Dendritic cell treated with granulocyte-macrophage colony-stimulating factor and Interleukin-4, amounts not matched to agents 40 ng/mL and 50 ng/mL, for 4 days (primary cell): ENCODE data around the gene RTP2.
"Not testable (repeated sequence)": the region's sequence is repeated elsewhere in the genome, so short reads cannot be mapped to it uniquely, and the experiment has no call there.

Experiments
- H3K27ac Mint-ChIP-seq: one replicate; pipeline ENCODE4 v1.8.0; 2022; ENCODE audit warnings: mild to moderate bottlenecking, mixed read lengths
- H3K27me3 Mint-ChIP-seq: one replicate; pipeline ENCODE4 v1.8.0; 2022; ENCODE audit warnings: mild to moderate bottlenecking, mixed read lengths
- H3K36me3 Mint-ChIP-seq: one replicate; pipeline ENCODE4 v1.8.0; 2022; ENCODE audit warnings: low read depth, mixed read lengths
- H3K4me1 Mint-ChIP-seq: one replicate; pipeline ENCODE4 v1.8.0; 2022; ENCODE audit warnings: low read depth, mixed read lengths
- H3K4me3 Mint-ChIP-seq: one replicate; pipeline ENCODE4 v1.8.0; 2022; ENCODE audit warnings: mild to moderate bottlenecking, moderate library complexity, mixed read lengths
- H3K9me3 Mint-ChIP-seq: one replicate; pipeline ENCODE4 v1.8.0; 2022; ENCODE audit warnings: mixed read lengths
- intact Hi-C: fragments of 100-400 bp; cut with micrococcal nuclease; formaldehyde crosslinking; loops from one replicate; pipeline ENCODE4 v1.15.0; 2022

Gene RTP2

GRCh38 chr3:187686621-187687273 lies 15.6 kb downstream of the RTP2 start:
- peaks cover 13% of the 10 kb centered on the region for H3K9me3 Mint-ChIP-seq
- intact Hi-C loops, result no loop called here
- peaks cover 5% of the 10 kb centered on the region for H3K4me1 Mint-ChIP-seq
- no peak overlapping the region for H3K4me3 Mint-ChIP-seq
- no peak overlapping the region for H3K27ac Mint-ChIP-seq
- no peaks in the 10 kb centered on the region for H3K36me3 Mint-ChIP-seq
- H3K27me3 Mint-ChIP-seq, result peaks cover 22% of the 10 kb centered on the region

- Mint-ChIP-seq H3K9me3 (peaks cover 13% of the 10 kb centered on the region), H3K36me3 (no peaks in the 10 kb centered on the region), H3K4me3 (no peak overlapping the region), H3K27ac (no peak overlapping the region), H3K27me3 (peaks cover 22% of the 10 kb centered on the region), H3K4me1 (peaks cover under 1% of the 10 kb centered on the region)
- intact Hi-C loops, result no loop called here
Observed at GRCh38 chr3:187685948-187686347, 16.4 kb downstream of the RTP2 start.

- H3K27me3 Mint-ChIP-seq, result peaks cover 23% of the 10 kb centered on the region
- peaks cover 13% of the 10 kb centered on the region for H3K9me3 Mint-ChIP-seq
- H3K4me1 Mint-ChIP-seq, result no peaks in the 10 kb centered on the region
- H3K27ac Mint-ChIP-seq, result no peak overlapping the region
- no peaks in the 10 kb centered on the region for H3K36me3 Mint-ChIP-seq
- H3K4me3 Mint-ChIP-seq, result no peak overlapping the region
- intact Hi-C loops, result no loop called here
Observed at GRCh38 chr3:187684880-187685279, 17.5 kb downstream of the RTP2 start.

GRCh38 chr3:187684444-187684843 lies 17.9 kb downstream of the RTP2 start:
- intact Hi-C loops, result no loop called here
- Mint-ChIP-seq H3K4me3 (no peak overlapping the region), H3K27ac (no peak overlapping the region), H3K36me3 (no peaks in the 10 kb centered on the region), H3K4me1 (peaks cover 3% of the 10 kb centered on the region), H3K9me3 (peaks cover 13% of the 10 kb centered on the region), H3K27me3 (peaks cover 24% of the 10 kb centered on the region)

GRCh38 chr3:187681756-187682155 lies 20.6 kb downstream of the RTP2 start:
- H3K9me3 Mint-ChIP-seq, result peaks cover 13% of the 10 kb centered on the region
- H3K4me1 Mint-ChIP-seq, intact Hi-C loops, H3K27ac Mint-ChIP-seq, H3K4me3 Mint-ChIP-seq, H3K36me3 Mint-ChIP-seq: not testable (repeated sequence)
- peaks cover 25% of the 10 kb centered on the region for H3K27me3 Mint-ChIP-seq

GRCh38 chr3:187679638-187680396 lies 22.5 kb downstream of the RTP2 start:
- Mint-ChIP-seq H3K9me3 (no peaks in the 10 kb centered on the region), H3K27me3 (peaks cover 23% of the 10 kb centered on the region), H3K4me1 (peaks cover 5% of the 10 kb centered on the region), H3K36me3 (no peaks in the 10 kb centered on the region), H3K4me3 (no peak overlapping the region), H3K27ac (no peak overlapping the region)
- intact Hi-C loops, result loop anchor here (1.0 to 2.0 kb wide), 4 partner anchors 35 to 460 kb away; no protein-coding TSS in a partner anchor

- H3K9me3 Mint-ChIP-seq, result no peaks in the 10 kb centered on the region
- peaks cover 32% of the 10 kb centered on the region for H3K27me3 Mint-ChIP-seq
- no peak overlapping the region for H3K27ac Mint-ChIP-seq
- H3K36me3 Mint-ChIP-seq, result no peaks in the 10 kb centered on the region
- no peak overlapping the region for H3K4me3 Mint-ChIP-seq
- intact Hi-C loops, result loop anchor here (1.0 to 2.0 kb wide), 4 partner anchors 36 to 458 kb away; no protein-coding TSS in a partner anchor
- H3K4me1 Mint-ChIP-seq, result peaks cover 5% of the 10 kb centered on the region
Observed at GRCh38 chr3:187678726-187679268, 23.6 kb downstream of the RTP2 start.

GRCh38 chr3:187677604-187678003 lies 24.8 kb downstream of the RTP2 start:
- peaks cover 5% of the 10 kb centered on the region for H3K4me1 Mint-ChIP-seq
- H3K36me3 Mint-ChIP-seq, result no peaks in the 10 kb centered on the region
- no peak overlapping the region for H3K4me3 Mint-ChIP-seq
- intact Hi-C loops, result loop anchor here (2.0 kb wide), 1 partner anchor 37 kb away; no protein-coding TSS in a partner anchor
- no peak overlapping the region for H3K27ac Mint-ChIP-seq
- no peaks in the 10 kb centered on the region for H3K9me3 Mint-ChIP-seq
- peaks cover 28% of the 10 kb centered on the region for H3K27me3 Mint-ChIP-seq

GRCh38 chr3:187673012-187673411 lies 29.3 kb downstream of the RTP2 start:
- Mint-ChIP-seq H3K27me3 (peaks cover 42% of the 10 kb centered on the region), H3K4me3 (no peak overlapping the region), H3K9me3 (no peaks in the 10 kb centered on the region), H3K36me3 (no peaks in the 10 kb centered on the region), H3K27ac (no peak overlapping the region), H3K4me1 (no peaks in the 10 kb centered on the region)
- intact Hi-C loops, result no loop called here

- Mint-ChIP-seq H3K27ac (no peak within 1 kb of the TSS), H3K4me3 (no peak within 1 kb of the TSS), H3K9me3 (no peaks in the 10 kb centered on the region), H3K27me3 (peaks cover 42% of the 10 kb centered on the region), H3K36me3 (no peaks in the 10 kb centered on the region), H3K4me1 (no peaks in the 10 kb centered on the region)
- intact Hi-C loops, result no loop called here
Observed at GRCh38 chr3:187669675-187670504, 32.5 kb downstream of the RTP2 start, which contains the start of gene SST. SST (minus strand) TSS chr3:187670394; CDS start chr3:187670291, 103 bp downstream.

- intact Hi-C loops, result no loop called here
- Mint-ChIP-seq H3K4me1 (peaks cover 8% of the 10 kb centered on the region), H3K36me3 (no peaks in the 10 kb centered on the region), H3K9me3 (peaks cover 8% of the 10 kb centered on the region), H3K4me3 (no peak overlapping the region), H3K27me3 (peaks cover 33% of the 10 kb centered on the region), H3K27ac (no peak overlapping the region)
Observed at GRCh38 chr3:187667526-187667925, 34.8 kb downstream of the RTP2 start.

- H3K36me3 Mint-ChIP-seq, result no peaks in the 10 kb centered on the region
- no peak overlapping the region for H3K27ac Mint-ChIP-seq
- H3K27me3 Mint-ChIP-seq, result peaks cover 27% of the 10 kb centered on the region
- intact Hi-C loops, result no loop called here
- no peak overlapping the region for H3K4me3 Mint-ChIP-seq
- H3K4me1 Mint-ChIP-seq, result peaks cover 8% of the 10 kb centered on the region
- peaks cover 9% of the 10 kb centered on the region for H3K9me3 Mint-ChIP-seq
Observed at GRCh38 chr3:187665764-187666402, 36.5 kb downstream of the RTP2 start.

GRCh38 chr3:187665010-187665409 lies 37.3 kb downstream of the RTP2 start:
- Mint-ChIP-seq H3K4me3 (no peak overlapping the region), H3K27me3 (peaks cover 18% of the 10 kb centered on the region), H3K4me1 (peaks cover 8% of the 10 kb centered on the region), H3K27ac (no peak overlapping the region), H3K36me3 (no peaks in the 10 kb centered on the region), H3K9me3 (peaks cover 9% of the 10 kb centered on the region)
- intact Hi-C loops, result no loop called here
